Kidney (tissue), 14 donors: ENCODE results near the gene OR14A16. TPM values are rescaled to one million over a fixed set of nuclear protein-coding genes. Genes with fewer than 3 reads are reported as not detected.

Experiments used
- DNase-seq, 5 donors: peaks; one replicate each; pipeline ENCODE4 v3.0.0-alpha.2; 2013 to 2020
- FAIRE-seq: peaks from 2 replicates; lab custom pipeline; 2012; peaks lifted over from hg19 to GRCh38; lab: Jason Lieb, UNC
- H3K27ac ChIP-seq, 2 donors: one replicate each; pipeline ENCODE4 v1.7.0; 2013; ENCODE audit warnings: low read depth in 2 of 2, low read length in 2 of 2, inconsistent platforms in 1 of 2
- H3K27me3 ChIP-seq: one replicate; pipeline ENCODE4 v1.7.1; 2013; ENCODE audit warnings: low read length, inconsistent platforms; ENCODE audit not compliant: control insufficient read depth, insufficient read depth
- H3K36me3 ChIP-seq, 3 donors: one replicate each; pipeline versions ENCODE4 v1.7.0 to v1.7.1; 2013; ENCODE audit warnings: low read length in 3 of 3, control low read depth in 1 of 3, inconsistent platforms in 1 of 3; ENCODE audit not compliant: insufficient read depth in 3 of 3, control insufficient read depth in 2 of 3
- H3K4me1 ChIP-seq, 3 donors: one replicate each; pipeline versions ENCODE4 v1.7.0 to v1.7.1; 2013; ENCODE audit warnings: low read length in 3 of 3, inconsistent platforms in 1 of 3, low read depth in 1 of 3; ENCODE audit not compliant: control insufficient read depth in 2 of 3, insufficient read depth in 2 of 3
- H3K4me3 ChIP-seq, 3 donors: one replicate each; pipeline versions ENCODE4 v1.7.0 to v1.8.1; 2013; ENCODE audit warnings: low read length in 3 of 3, control low read depth in 1 of 3, inconsistent platforms in 1 of 3
- H3K9ac ChIP-seq, 3 donors: one replicate each; pipeline versions ENCODE4 v1.7.0 to v1.7.1; 2013; ENCODE audit warnings: low read length in 3 of 3, control low read depth in 1 of 3, inconsistent platforms in 1 of 3
- H3K9me3 ChIP-seq, 3 donors: one replicate each; pipeline versions ENCODE4 v1.7.0 to v1.7.1; 2013; ENCODE audit warnings: low read length in 3 of 3, control low read depth in 1 of 3, inconsistent platforms in 1 of 3; ENCODE audit not compliant: control insufficient read depth in 2 of 3, insufficient read depth in 1 of 3
- CTCF ChIP-seq: IDR thresholded peaks from 3 replicates; pipeline ENCODE4 v1.5.1; 2012; ENCODE audit warnings: mild to moderate bottlenecking, moderate library complexity, borderline replicate concordance; ENCODE audit not compliant: insufficient read depth; ENCODE audit errors: extremely low read depth
- intact Hi-C: fragments of 100-400 bp; cut with DNase I; formaldehyde crosslinking; loops from one replicate; pipeline ENCODE4 v1.11.1; 2022
- polyA plus RNA-seq: library from polyadenylated mRNA; stranded (reverse); fragments of 350-450 nt; fragmentation: Illumina TruSeq; extraction: RNeasy Lipid Tissue Mini Kit (QIAGEN cat#74804); gene quantifications from one replicate; pipeline ENCODE4 v1.2.3, GENCODE V29; 2014; ENCODE audit warnings: low read depth, low replicate concordance; ENCODE audit not compliant: insufficient read depth
- total RNA-seq: library from RNA; stranded (reverse); fragmentation: NEBNext Ultra II Directional; extraction: Animal tissue kit (Norgen Biotek cat#: 25700); gene quantifications from one replicate; pipeline ENCODE4 v1.2.1, GENCODE V29; 2021
- donor health status: control.
- donor health status: control.
- donor health status: control.
- donor health status: control.
- donor health status: control.
- donor health status: DM: yes; HTN: yes; CAD: no.
- donor health status: Normal renal cell carcinoma (clear cell type).

The OR14A16 gene
- total and polyA plus RNA-seq, 2 donors from 2014 or later, result not detected

DNA sequence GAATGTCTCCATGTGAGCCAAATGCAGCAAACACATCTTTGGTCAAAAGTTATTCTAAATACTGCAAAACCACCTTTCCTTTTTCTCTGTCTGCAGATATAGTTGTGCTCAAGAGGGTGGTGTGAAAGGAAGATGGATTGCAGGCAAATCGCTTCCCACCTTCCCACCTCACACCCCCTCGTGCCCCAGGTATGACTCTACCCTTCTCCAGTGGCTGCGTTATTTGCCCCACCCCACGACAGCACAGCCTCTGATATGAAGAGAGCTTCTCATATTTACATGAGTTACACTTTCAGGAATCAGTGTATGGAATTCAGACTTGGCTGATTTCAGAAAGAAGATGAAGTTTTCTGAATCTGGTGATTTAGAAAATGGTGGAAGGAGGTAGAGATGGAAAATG is 38.8 kb upstream of the OR14A16 start:
- Histone ChIP-seq H3K4me3 (no peak overlapping the region), H3K36me3 (no peaks in the 10 kb centered on the region), H3K27me3 (peaks cover 3% of the 10 kb centered on the region), H3K9me3 (no peaks in the 10 kb centered on the region), H3K27ac (no peak overlapping the region), H3K9ac (no peak overlapping the region), H3K4me1 (no peaks in the 10 kb centered on the region)
- no peak for TF ChIP-seq CTCF
- no peak for FAIRE-seq
- DNase-seq, result no peak
- intact Hi-C loops, result no loop called here

- Histone ChIP-seq H3K9ac (no peak overlapping the region), H3K27ac (no peak overlapping the region), H3K9me3 (no peaks in the 10 kb centered on the region), H3K4me1 (no peaks in the 10 kb centered on the region), H3K36me3 (no peaks in the 10 kb centered on the region), H3K4me3 (no peak overlapping the region), H3K27me3 (peaks cover 3% of the 10 kb centered on the region)
- intact Hi-C loops, result no loop called here
- TF ChIP-seq CTCF, result no peak
- DNase-seq (no peak), FAIRE-seq (no peak)
Measured at GRCh38 chr1:247857985-247858619, 34.2 kb upstream of the OR14A16 start.

- H3K9me3 ChIP-seq, result no peaks in the 10 kb centered on the region
- no peaks in the 10 kb centered on the region for H3K36me3 ChIP-seq
- FAIRE-seq (no peak), DNase-seq (peak; percentile 50 to 65 (median 55))
- intact Hi-C loops, result no loop called here
- no peak within 1 kb of the TSS for H3K9ac ChIP-seq
- no peak within 1 kb of the TSS for H3K4me3 ChIP-seq
- TF ChIP-seq CTCF, result no peak
- H3K27me3 ChIP-seq, result peaks cover 3% of the 10 kb centered on the region
- no peak within 1 kb of the TSS for H3K27ac ChIP-seq
- H3K4me1 ChIP-seq, result no peaks in the 10 kb centered on the region
Measured at GRCh38 chr1:247857069-247857984, 33.4 kb upstream of the OR14A16 start, which contains the start of gene TRIM58. TRIM58 (plus strand) TSS chr1:247857187; CDS start chr1:247857247, 60 bp downstream.
